HepG2 (cell line): ENCODE measurements around the gene ADCY6. TPM values are rescaled to one million over a fixed set of nuclear protein-coding genes. Genes with fewer than 3 reads are reported as not detected.

Experiments used
- ATAC-seq: fragments of 200-7000 bp; cut with Tn5 transposase; 3 replicates; pipeline ENCODE4 v1.9.1; 2020; ENCODE audit warnings: mild to moderate bottlenecking, moderate library complexity
- BruUV-seq: library from RNA; stranded (reverse); fragments of 400-500 nt; replicated peaks from 2 replicates; lab custom pipeline; 2021; lab: Mats Ljungman, UMichigan
- CTCF ChIA-PET: fragments of 300-600 bp; formaldehyde crosslinking; extraction: SDS; loops from one replicate; lab custom pipeline; 2021; ENCODE audit warnings: low total read pairs, inconsistent platforms, low intra/inter-chr PET ratio; lab: Yijun Ruan, JAX
- POLR2A ChIA-PET: fragments of 350-600 bp; sonication (Branson Sonifier 250); formaldehyde crosslinking; loops from one replicate; lab custom pipeline; 2020; ENCODE audit warnings: antibody characterized with exemption, inconsistent platforms; lab: Yijun Ruan, JAX
- DNase-seq: peaks from one replicate; pipeline ENCODE4 v3.0.0-alpha.2; 2015; ENCODE audit warnings: low spot score
- FAIRE-seq: peaks from 3 replicates; lab custom pipeline; 2011; peaks lifted over from hg19 to GRCh38; lab: Jason Lieb, UNC
- H2AFZ ChIP-seq: one replicate; pipeline ENCODE4 v1.6.1; 2011; ENCODE audit warnings: low read length, inconsistent platforms
- H3K27ac ChIP-seq: fragments of 300-600 bp; 3 replicates; pipeline ENCODE4 v1.8.0; 2011; ENCODE audit warnings: mixed run types, mild to moderate bottlenecking, mixed read lengths, low read length, inconsistent platforms; ENCODE audit not compliant: insufficient read depth; ENCODE audit errors: extremely low read length
- H3K27me3 ChIP-seq, 2 experiments: fragments of 200-600 bp in 1 of 2; 2 replicates in 1 of 2; 3 replicates in 1 of 2; pipeline versions ENCODE4 v1.6.0 to v1.8.0; 2011; ENCODE audit warnings: low read length in 2 of 2, mild to moderate bottlenecking in 2 of 2, moderate library complexity in 2 of 2, inconsistent platforms in 1 of 2; ENCODE audit not compliant: insufficient read depth in 2 of 2, control insufficient read depth in 1 of 2
- H3K36me3 ChIP-seq, 2 experiments: fragments of 200-600 bp in 1 of 2; replicated peaks in 1 of 2; 2 replicates in 1 of 2; 3 replicates in 1 of 2; pipeline versions ENCODE4 v1.5.1 to v1.8.0; 2011; ENCODE audit warnings: low read length in 2 of 2, inconsistent platforms in 1 of 2; ENCODE audit not compliant: insufficient read depth in 2 of 2, control insufficient read depth in 1 of 2
- H3K4me1 ChIP-seq: 2 replicates; pipeline ENCODE4 v1.5.1; 2012; ENCODE audit warnings: low read length, inconsistent platforms; ENCODE audit not compliant: insufficient read depth
- H3K4me2 ChIP-seq: 2 replicates; pipeline ENCODE4 v1.6.0; 2011; ENCODE audit warnings: low read depth, low read length, inconsistent platforms
- H3K4me3 ChIP-seq, 3 experiments: fragments of 200-600 bp in 1 of 3; sonication (generic), shearing (Covaris generic) in 1 of 3; replicated peaks in 1 of 3; 2 replicates each; pipeline ENCODE4 v1.5.1; 2011 to 2016; ENCODE audit warnings: low read length in 3 of 3, inconsistent platforms in 2 of 3, low read depth in 2 of 3, mild to moderate bottlenecking in 2 of 3, control low read depth in 1 of 3, mixed read lengths in 1 of 3; ENCODE audit not compliant: insufficient read depth in 1 of 3
- H3K79me2 ChIP-seq: one replicate; pipeline ENCODE4 v1.6.1; 2011; ENCODE audit warnings: low read length, inconsistent platforms; ENCODE audit not compliant: insufficient read depth
- H3K9ac ChIP-seq: 2 replicates; pipeline ENCODE4 v1.6.0; 2011; ENCODE audit warnings: mild to moderate bottlenecking, low read depth, low read length, inconsistent platforms; ENCODE audit not compliant: insufficient read depth
- H3K9me3 ChIP-seq: 2 replicates; pipeline ENCODE4 v1.5.1; 2012; ENCODE audit warnings: mild to moderate bottlenecking, low read length
- H4K20me1 ChIP-seq: 2 replicates; pipeline ENCODE4 v1.6.0; 2011; ENCODE audit warnings: inconsistent platforms, mild to moderate bottlenecking, low read length, moderate library complexity; ENCODE audit not compliant: insufficient read depth
- AGO2 ChIP-seq: fragments of 200-400 bp; formaldehyde crosslinking; optimal IDR thresholded peaks from 2 replicates; pipeline ENCODE3; 2017; ENCODE audit warnings: mild to moderate bottlenecking, low read depth, low read length, moderate library complexity
- CTCF ChIP-seq: sonication (generic); formaldehyde crosslinking; IDR thresholded peaks from 2 replicates; pipeline ENCODE4 v1.5.0; 2020; ENCODE audit warnings: mild to moderate bottlenecking, missing genetic modification reagents, moderate library complexity
- DBP ChIP-seq: sonication (generic); formaldehyde crosslinking; IDR thresholded peaks from 2 replicates; pipeline ENCODE4 v1.4.0; 2020; ENCODE audit warnings: missing genetic modification reagents; ENCODE audit errors: not compliant biosample characterization
- MAF1 ChIP-seq: sonication (generic); formaldehyde crosslinking; IDR thresholded peaks from 2 replicates; pipeline ENCODE4 v1.5.0; 2020; ENCODE audit warnings: missing genetic modification reagents, borderline replicate concordance
- PHF8 ChIP-seq: sonication (generic); formaldehyde crosslinking; IDR thresholded peaks from 2 replicates; pipeline ENCODE4 v1.5.0; 2020; ENCODE audit warnings: missing genetic modification reagents
- SAP130 ChIP-seq: IDR thresholded peaks from 2 replicates; pipeline ENCODE4 v1.6.1; 2016; ENCODE audit warnings: low read depth
- ZNF609 ChIP-seq: sonication (generic); formaldehyde crosslinking; IDR thresholded peaks from 2 replicates; pipeline ENCODE4 v1.4.0; 2020; ENCODE audit warnings: mild to moderate bottlenecking, missing genetic modification reagents, borderline replicate concordance
- WGBS: methylation state at CpG from one replicate; pipeline ENCODE4 v1.1.6; 2017; ENCODE audit warnings: low lambda C conversion rate; 5-methylcytosine and 5-hydroxymethylcytosine counted together
- in situ Hi-C: cut with HindIII; loops from 2 replicates; pipeline ENCODE4 v1.10.0; 2017; ENCODE audit warnings: low pct_unique_long_range_greater_than_20kb; ENCODE audit not compliant: extremely low pct_ligation_motif_present
- intact Hi-C: fragments of 100-400 bp; cut with micrococcal nuclease; formaldehyde crosslinking; loops from one replicate; pipeline ENCODE4 v1.10.0; 2022; ENCODE audit not compliant: unreplicated experiment
- polyA plus RNA-seq, 8 experiments: library from polyadenylated mRNA; depleted of rRNA in 3 of 8; stranded (reverse) in 7 of 8; unstranded in 1 of 8; fragments of >200 nt; fragmentation: Illumina TruSeq in 4 of 8; extraction: Trizol in 4 of 8; gene quantifications; 2 replicates each; pipeline versions ENCODE4 v1.2.1 to v1.2.3, GENCODE V29; 2011 to 2016; ENCODE audit warnings: low read depth in 4 of 8, missing spikeins in 1 of 8, mixed read lengths in 1 of 8; ENCODE audit not compliant: insufficient read depth in 1 of 8
- total RNA-seq, 5 experiments: library from RNA; depleted of rRNA; stranded (reverse); fragments of >200 nt; fragmentation: Illumina TruSeq; extraction: Trizol; gene quantifications; 2 replicates each; pipeline ENCODE4 v1.2.3, GENCODE V29; 2016; ENCODE audit warnings: low read depth in 1 of 5

The ADCY6 gene
- total and polyA plus RNA-seq, 2 of the 13 experiments (the other 11 are each of a cell fraction or from before 2014, with no cell fraction given), result 10.6 to 11.8 TPM

GRCh38 chr12:48831257-48831656 is 42.4 kb upstream of the ADCY6 start (continued):
- TF ChIP-seq ZNF609 (no peak), CTCF (CRISPR knock-in tag) (no peak), MAF1 (CRISPR knock-in tag) (no peak)
- TF ChIP-seq, all 625 proteins: peak for 0

- ATAC-seq, result no peak
- H2AFZ ChIP-seq, result no peak overlapping the region
- no peak overlapping the region for H3K27ac ChIP-seq
- H3K79me2 ChIP-seq, result no peaks in the 10 kb centered on the region
- H4K20me1 ChIP-seq, result no peaks in the 10 kb centered on the region
- DNase-seq, result no peak
- in situ Hi-C loops, result no loop called here
- TF ChIP-seq DBP (CRISPR knock-in tag) (no peak), AGO2 (peak; percentile 43), SAP130 (no peak), PHF8 (no peak)
- no peak for FAIRE-seq
- H3K27me3 ChIP-seq, result peaks cover 2 to 18% of the 10 kb centered on the region in 2 experiments; a peak in 3 of 5 replicates
- H3K9ac ChIP-seq, result no peak overlapping the region
- H3K4me1 ChIP-seq, result no peaks in the 10 kb centered on the region
- ChIA-PET POLR2A (no interaction called here), CTCF (no interaction called here)
- intact Hi-C loops, result no loop called here
- no peak overlapping the region for H3K4me2 ChIP-seq
- 99% methylated on average over 9 of the region's 16 CpGs for WGBS
- peaks cover 26 to 43% of the 10 kb centered on the region in 2 experiments for H3K36me3 ChIP-seq
- H3K9me3 ChIP-seq, result no peaks in the 10 kb centered on the region
- H3K4me3 ChIP-seq, result no peak overlapping the region
- no TSS peak for BruUV-seq
These were observed 40.1 kb upstream of the ADCY6 start for GRCh38 chr12:48828841-48829575.
